HG03108 (cell line): Measurements from ENCODE around the gene ROBO3.

Experiments used
- ATAC-seq: cut with Tn5 transposase; IDR thresholded peaks from one replicate; pipeline ENCODE4 v1.9.1; 2021; ENCODE audit warnings: moderate library complexity; ENCODE audit not compliant: unreplicated experiment

ROBO3 gene

GRCh38 chr11:124917115-124917637 lies 51.9 kb downstream of the ROBO3 start:
- ATAC-seq, result no peak

DNA sequence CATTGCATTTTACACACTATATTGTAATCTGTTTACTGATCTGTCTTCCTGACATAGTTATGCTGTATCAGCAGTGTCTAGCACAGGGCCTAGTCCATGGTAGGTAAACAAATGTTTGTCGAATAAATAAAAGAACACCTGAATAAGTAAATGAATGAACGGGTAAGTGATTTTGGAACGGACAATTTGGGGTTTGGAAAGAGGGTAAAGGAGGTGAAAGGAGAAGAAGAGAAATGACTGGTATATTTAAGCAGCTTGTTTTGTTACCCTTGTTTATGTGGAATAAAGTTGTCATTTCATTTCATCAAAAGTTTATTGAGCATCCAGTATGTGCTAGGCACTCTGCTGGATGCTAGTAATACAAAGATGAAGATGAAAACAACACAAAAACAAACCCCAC lies 53.7 kb downstream of the ROBO3 start, which contains the start of gene HEPN1:
Gene HEPN1, plus strand, starts transcription at position 301 of the 400 bp plus-strand sequence.
- ATAC-seq, result no peak

- ATAC-seq, result no peak
Measured at GRCh38 chr11:124919898-124920297, 54.7 kb downstream of the ROBO3 start.

DNA sequence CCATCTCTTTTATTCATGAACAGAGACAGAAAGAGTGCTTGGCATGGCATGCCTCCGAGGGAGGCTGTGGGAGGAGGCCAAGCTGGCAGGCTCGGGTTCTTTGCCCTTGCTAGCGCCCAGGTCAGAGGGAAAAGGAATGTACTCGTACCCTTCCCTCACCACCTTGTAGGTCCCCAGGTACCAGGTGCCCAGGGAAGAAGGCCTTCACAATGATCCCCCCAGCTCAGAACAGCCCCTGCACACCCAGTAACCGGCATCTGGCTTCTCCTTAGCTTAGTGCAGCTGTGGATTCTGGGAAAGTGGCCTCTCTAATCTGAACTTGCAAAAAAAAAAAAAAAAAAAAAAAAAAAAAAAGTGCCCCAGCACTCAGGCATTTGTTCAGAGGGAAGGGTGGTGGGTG lies 55.1 kb downstream of the ROBO3 start:
- no peak for ATAC-seq

GRCh38 chr11:124920870-124921609 lies 55.8 kb downstream of the ROBO3 start:
- ATAC-seq, result peak; percentile 53

- no peak for ATAC-seq
Measured at GRCh38 chr11:124922831-124923230, 57.6 kb downstream of the ROBO3 start.

GRCh38 chr11:124923296-124923695 lies 58.1 kb downstream of the ROBO3 start:
- no peak for ATAC-seq

DNA sequence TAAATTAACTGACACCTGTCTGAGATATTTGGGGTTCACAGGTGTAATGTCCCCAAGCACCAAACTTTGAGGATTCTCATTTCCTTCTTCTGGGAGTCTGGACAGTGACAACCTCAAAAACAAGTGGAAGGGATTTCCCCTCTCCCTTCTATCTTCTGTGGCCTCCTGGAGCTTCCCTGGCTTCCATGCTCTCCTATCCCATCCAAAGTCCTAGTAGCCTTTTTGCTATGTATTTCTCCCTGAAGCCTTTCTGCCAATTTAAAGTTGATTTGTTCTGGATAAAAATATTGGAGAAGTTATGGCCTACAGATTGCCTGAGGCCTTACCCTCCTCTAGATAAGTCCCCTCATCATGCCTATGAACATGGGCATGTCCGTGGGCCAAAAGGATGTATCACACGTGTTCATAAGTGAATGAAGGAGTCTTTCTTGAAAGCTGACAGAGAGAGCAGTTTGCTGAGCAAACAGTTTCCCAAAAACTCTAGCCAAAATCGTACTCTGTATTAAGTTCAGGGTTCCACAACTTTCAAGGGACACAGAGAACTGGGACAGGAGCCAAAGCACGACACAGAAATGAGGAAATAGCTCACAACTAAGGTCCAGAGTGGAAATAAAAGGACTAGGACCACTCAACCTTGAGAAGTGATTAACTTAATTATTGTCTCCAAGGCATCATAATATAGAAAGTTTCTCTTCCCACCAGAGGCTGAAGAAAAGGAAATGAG lies 63.9 kb downstream of the ROBO3 start:
- no peak for ATAC-seq

GRCh38 chr11:124930799-124931198 lies 65.6 kb downstream of the ROBO3 start:
- ATAC-seq, result no peak
